Fibroblast of lung (primary cell): ENCODE results near the gene R3HDML. TPM values are rescaled to one million over a fixed set of nuclear protein-coding genes. Genes with fewer than 3 reads are reported as not detected.

ENCODE experiments used
- DNase-seq, 2 donors: peaks; one replicate each; pipeline versions ENCODE4 v3.0.0 to v3.0.0-alpha.2; 2010; ENCODE audit warnings: low read depth in 2 of 2
- H2AFZ ChIP-seq: 2 replicates; pipeline ENCODE4 v1.5.1; 2012; ENCODE audit warnings: low read length, control low read depth, inconsistent platforms
- H3K27ac ChIP-seq: 2 replicates; pipeline ENCODE4 v1.5.1; 2011; ENCODE audit warnings: low read length, control low read depth; ENCODE audit not compliant: insufficient read depth
- H3K27me3 ChIP-seq: 2 replicates; pipeline ENCODE4 v1.5.1; 2011; ENCODE audit warnings: mild to moderate bottlenecking, low read length; ENCODE audit not compliant: control insufficient read depth, insufficient read depth
- H3K36me3 ChIP-seq: 2 replicates; pipeline ENCODE4 v1.5.1; 2011; ENCODE audit warnings: low read length; ENCODE audit not compliant: control insufficient read depth, insufficient read depth
- H3K4me1 ChIP-seq: 2 replicates; pipeline ENCODE4 v1.5.1; 2011; ENCODE audit warnings: low read length; ENCODE audit not compliant: control insufficient read depth, insufficient read depth; ENCODE audit errors: extremely low read depth
- H3K4me2 ChIP-seq: 2 replicates; pipeline ENCODE4 v1.5.1; 2011; ENCODE audit warnings: low read length, control low read depth; ENCODE audit not compliant: insufficient read depth; ENCODE audit errors: extremely low read depth
- H3K4me3 ChIP-seq, 4 experiments: fragments of 200-600 bp in 1 of 4; sonication (generic) in 1 of 4; replicated peaks in 1 of 4; 2 replicates each; pipeline ENCODE4 v1.5.1; 2011 to 2016; ENCODE audit warnings: low read length in 4 of 4, low read depth in 3 of 4, mild to moderate bottlenecking in 3 of 4, control low read depth in 2 of 4, inconsistent platforms in 1 of 4, mixed read lengths in 1 of 4; ENCODE audit not compliant: insufficient read depth in 1 of 4; ENCODE audit errors: control extremely low read depth in 1 of 4
- H3K79me2 ChIP-seq: 2 replicates; pipeline ENCODE4 v1.5.1; 2012; ENCODE audit warnings: mild to moderate bottlenecking, low read length, inconsistent platforms; ENCODE audit not compliant: control insufficient read depth, insufficient read depth
- H3K9ac ChIP-seq: 2 replicates; pipeline ENCODE4 v1.5.1; 2011; ENCODE audit warnings: mild to moderate bottlenecking, low read length, control low read depth; ENCODE audit not compliant: insufficient read depth
- H3K9me3 ChIP-seq: 2 replicates; pipeline ENCODE4 v1.5.1; 2012; ENCODE audit warnings: low read depth, low read length; ENCODE audit not compliant: control insufficient read depth, insufficient read depth
- H4K20me1 ChIP-seq: 2 replicates; pipeline ENCODE4 v1.5.1; 2011; ENCODE audit warnings: low read length; ENCODE audit not compliant: control insufficient read depth, insufficient read depth; ENCODE audit errors: extremely low read depth
- CTCF ChIP-seq, 2 donors: IDR thresholded peaks in 1 of 2; conservative IDR thresholded peaks in 1 of 2; 1 replicate in 1 of 2; 2 replicates in 1 of 2; pipeline ENCODE4 v1.5.1; 2011 to 2012; ENCODE audit warnings: low read length in 2 of 2, control low read depth in 1 of 2, inconsistent platforms in 1 of 2, low read depth in 1 of 2, mild to moderate bottlenecking in 1 of 2
- EZH2 ChIP-seq: IDR thresholded peaks from 2 replicates; pipeline ENCODE4 v1.5.1; 2012; ENCODE audit warnings: low read length, control low read depth, mild to moderate bottlenecking; ENCODE audit errors: missing control alignments
- polyA plus RNA-seq, 2 donors: library from polyadenylated mRNA; depleted of rRNA in 1 of 2; stranded (reverse) in 1 of 2; unstranded in 1 of 2; fragments of >200 nt; gene quantifications; 2 replicates each; pipeline ENCODE4 v1.2.1, GENCODE V29; 2011 to 2012; ENCODE audit warnings: missing spikeins in 1 of 2
- total RNA-seq: library from RNA; depleted of rRNA; stranded (reverse); fragments of >200 nt; gene quantifications from 2 replicates; pipeline ENCODE4 v1.2.1, GENCODE V29; 2014

The R3HDML gene
- total and polyA plus RNA-seq, 2 donors (not counting 1 experiment from before 2014, with no cell fraction given), result not detected

- Histone ChIP-seq H2AFZ (no peak overlapping the region), H3K4me3 (no peak overlapping the region), H3K9ac (no peak overlapping the region), H3K36me3 (no peaks in the 10 kb centered on the region), H4K20me1 (no peaks in the 10 kb centered on the region), H3K27me3 (no peaks in the 10 kb centered on the region), H3K4me2 (no peak overlapping the region), H3K27ac (no peak overlapping the region), H3K79me2 (no peaks in the 10 kb centered on the region), H3K9me3 (no peaks in the 10 kb centered on the region), H3K4me1 (no peaks in the 10 kb centered on the region)
- TF ChIP-seq EZH2 (no peak), CTCF (conservative IDR thresholded peaks at IDR 0.05 in 1 of 2, IDR thresholded peaks at IDR 0.05 in 1 of 2; ENCODE audit: low read depth in 1 of 2, low read length in 2 of 2) (no peak)
- no peak for DNase-seq
Observed at GRCh38 chr20:44349349-44349748, 12.5 kb downstream of the R3HDML start.

- TF ChIP-seq EZH2 (no peak), CTCF (conservative IDR thresholded peaks at IDR 0.05 in 1 of 2, IDR thresholded peaks at IDR 0.05 in 1 of 2; ENCODE audit: low read depth in 1 of 2, low read length in 2 of 2) (no peak)
- no peak overlapping the region for H2AFZ ChIP-seq
- no peak overlapping the region for H3K9ac ChIP-seq
- H3K79me2 ChIP-seq, result no peaks in the 10 kb centered on the region
- no peaks in the 10 kb centered on the region for H3K27me3 ChIP-seq
- no peak overlapping the region for H3K27ac ChIP-seq
- no peaks in the 10 kb centered on the region for H3K4me1 ChIP-seq
- no peaks in the 10 kb centered on the region for H3K9me3 ChIP-seq
- H3K4me3 ChIP-seq, result no peak overlapping the region
- DNase-seq, result no peak
- no peaks in the 10 kb centered on the region for H3K36me3 ChIP-seq
- no peaks in the 10 kb centered on the region for H4K20me1 ChIP-seq
- H3K4me2 ChIP-seq, result no peak overlapping the region
Observed at GRCh38 chr20:44350567-44350966, 13.7 kb downstream of the R3HDML start.

- Histone ChIP-seq H2AFZ (no peak overlapping the region), H4K20me1 (no peaks in the 10 kb centered on the region), H3K27me3 (peaks cover 10% of the 10 kb centered on the region), H3K79me2 (no peaks in the 10 kb centered on the region), H3K36me3 (no peaks in the 10 kb centered on the region), H3K27ac (no peak overlapping the region), H3K9me3 (no peaks in the 10 kb centered on the region), H3K4me3 (no peak overlapping the region), H3K4me2 (no peak overlapping the region), H3K9ac (no peak overlapping the region), H3K4me1 (no peaks in the 10 kb centered on the region)
- TF ChIP-seq CTCF (conservative IDR thresholded peaks at IDR 0.05 in 1 of 2, IDR thresholded peaks at IDR 0.05 in 1 of 2; ENCODE audit: low read depth in 1 of 2, low read length in 2 of 2), result no peak
- TF ChIP-seq EZH2, result no peak
- no peak for DNase-seq
Observed at GRCh38 chr20:44354979-44355497, 18.2 kb downstream of the R3HDML start.
